Astrocyte (in vitro differentiated cells and primary cell): ENCODE data around the gene TKTL1. TPM values are rescaled to one million over a fixed set of nuclear protein-coding genes. Genes with fewer than 3 reads are reported as not detected.
A peak's percentile ranks its signal among the peaks of the same experiment; 100 is the strongest.

Experiments
- DNase-seq: peaks from one replicate; pipeline ENCODE4 v3.0.0-alpha.2; 2010; ENCODE audit warnings: low read depth
- FAIRE-seq: peaks from 2 replicates; lab custom pipeline; 2011; peaks lifted over from hg19 to GRCh38; lab: Jason Lieb, UNC
- H2AFZ ChIP-seq: 2 replicates; pipeline ENCODE4 v1.6.0; 2012; ENCODE audit warnings: low read depth, low read length, inconsistent platforms
- H3K27ac ChIP-seq: 2 replicates; pipeline ENCODE4 v1.5.1; 2011; ENCODE audit warnings: low read depth, low read length, inconsistent platforms
- H3K27me3 ChIP-seq: 2 replicates; pipeline ENCODE4 v1.6.0; 2011; ENCODE audit warnings: low read length, inconsistent platforms; ENCODE audit not compliant: insufficient read depth
- H3K36me3 ChIP-seq: 2 replicates; pipeline ENCODE4 v1.5.1; 2011; ENCODE audit warnings: low read length, inconsistent platforms; ENCODE audit not compliant: insufficient read depth
- H3K4me1 ChIP-seq: 2 replicates; pipeline ENCODE4 v1.5.1; 2011; ENCODE audit warnings: low read length, inconsistent platforms; ENCODE audit not compliant: insufficient read depth
- H3K4me2 ChIP-seq: 2 replicates; pipeline ENCODE4 v1.6.0; 2012; ENCODE audit warnings: low read length, inconsistent platforms
- H3K4me3 ChIP-seq: 2 replicates; pipeline ENCODE4 v1.5.1; 2011; ENCODE audit warnings: low read depth, mild to moderate bottlenecking, low read length, inconsistent platforms; ENCODE audit not compliant: insufficient read depth
- H3K79me2 ChIP-seq: 2 replicates; pipeline ENCODE4 v1.6.0; 2012; ENCODE audit warnings: mild to moderate bottlenecking, low read length, inconsistent platforms; ENCODE audit not compliant: insufficient read depth
- H3K9ac ChIP-seq: 2 replicates; pipeline ENCODE4 v1.6.0; 2012; ENCODE audit warnings: mild to moderate bottlenecking, low read length, inconsistent platforms
- H3K9me3 ChIP-seq: 2 replicates; pipeline ENCODE4 v1.5.1; 2012; ENCODE audit warnings: low read depth, mild to moderate bottlenecking, low read length, inconsistent platforms; ENCODE audit not compliant: insufficient read depth
- H4K20me1 ChIP-seq: 2 replicates; pipeline ENCODE4 v1.6.0; 2012; ENCODE audit warnings: low read length, inconsistent platforms; ENCODE audit not compliant: insufficient read depth
- H3K27ac Mint-ChIP-seq: one replicate; pipeline ENCODE4 v1.8.0; 2021; ENCODE audit warnings: mild to moderate bottlenecking, mixed read lengths; ENCODE audit not compliant: unreplicated experiment
- H3K27me3 Mint-ChIP-seq: one replicate; pipeline ENCODE4 v1.8.0; 2021; ENCODE audit warnings: low read depth, mixed read lengths; ENCODE audit not compliant: unreplicated experiment
- H3K36me3 Mint-ChIP-seq: one replicate; pipeline ENCODE4 v1.8.0; 2021; ENCODE audit warnings: low read depth, mixed read lengths; ENCODE audit not compliant: unreplicated experiment
- H3K4me1 Mint-ChIP-seq: one replicate; pipeline ENCODE4 v1.8.0; 2021; ENCODE audit warnings: low read depth, mixed read lengths; ENCODE audit not compliant: unreplicated experiment
- H3K4me3 Mint-ChIP-seq: one replicate; pipeline ENCODE4 v1.8.0; 2021; ENCODE audit warnings: mild to moderate bottlenecking, moderate library complexity, mixed read lengths; ENCODE audit not compliant: unreplicated experiment
- H3K9me3 Mint-ChIP-seq: one replicate; pipeline ENCODE4 v1.8.0; 2021; ENCODE audit warnings: mild to moderate bottlenecking, mixed read lengths; ENCODE audit not compliant: unreplicated experiment
- CTCF ChIP-seq: IDR thresholded peaks from 2 replicates; pipeline ENCODE4 v1.5.1; 2011; ENCODE audit warnings: low read depth, mild to moderate bottlenecking, inconsistent platforms, low read length, moderate library complexity; ENCODE audit not compliant: insufficient read depth
- EZH2 ChIP-seq: IDR thresholded peaks from 2 replicates; pipeline ENCODE4 v1.6.1; 2012; ENCODE audit warnings: mild to moderate bottlenecking, low read length, inconsistent platforms; ENCODE audit not compliant: insufficient read depth
- total RNA-seq: library from RNA; stranded (reverse); gene quantifications from 2 replicates; pipeline ENCODE4 v1.2.1, GENCODE V29; 2021

The TKTL1 gene
- total RNA-seq, 1 donor from 2014 or later, result not detected

- H3K27me3 Mint-ChIP-seq, result no peaks in the 10 kb centered on the region
- H3K36me3 Mint-ChIP-seq, result peaks cover 5% of the 10 kb centered on the region
- H3K4me2 ChIP-seq, result peak overlapping the region; percentile 19
- no peak overlapping the region for H3K4me3 ChIP-seq
- no peak for DNase-seq
- peak overlapping the region; percentile 62 for H3K27ac Mint-ChIP-seq
- peaks cover 20% of the 10 kb centered on the region for H3K36me3 ChIP-seq
- FAIRE-seq, result no peak
- no peak overlapping the region for H3K27ac ChIP-seq
- no peaks in the 10 kb centered on the region for H3K27me3 ChIP-seq
- no peaks in the 10 kb centered on the region for H3K9me3 Mint-ChIP-seq
- H3K9me3 ChIP-seq, result no peaks in the 10 kb centered on the region
- H4K20me1 ChIP-seq, result peaks cover 98% of the 10 kb centered on the region
- H2AFZ ChIP-seq, result no peak overlapping the region
- TF ChIP-seq CTCF (no peak), EZH2 (no peak)
- no peak overlapping the region for H3K9ac ChIP-seq
- peaks cover 7% of the 10 kb centered on the region for H3K4me1 Mint-ChIP-seq
- H3K79me2 ChIP-seq, result peaks cover 67% of the 10 kb centered on the region
- H3K4me3 Mint-ChIP-seq, result no peak overlapping the region
- H3K4me1 ChIP-seq, result no peaks in the 10 kb centered on the region
Observed at GRCh38 chrX:154356596-154356995, 61.0 kb downstream of the TKTL1 start.

- no peak overlapping the region for H3K4me2 ChIP-seq
- H3K4me1 ChIP-seq, result peaks cover 5% of the 10 kb centered on the region
- no peaks in the 10 kb centered on the region for H3K9me3 Mint-ChIP-seq
- no peak overlapping the region for H3K4me3 Mint-ChIP-seq
- H2AFZ ChIP-seq, result no peak overlapping the region
- no peaks in the 10 kb centered on the region for H3K27me3 ChIP-seq
- FAIRE-seq (peak; percentile 54), DNase-seq (no peak)
- no peaks in the 10 kb centered on the region for H3K9me3 ChIP-seq
- no peak overlapping the region for H3K27ac ChIP-seq
- peaks cover 22% of the 10 kb centered on the region for H3K36me3 ChIP-seq
- TF ChIP-seq CTCF (no peak), EZH2 (no peak)
- H3K9ac ChIP-seq, result no peak overlapping the region
- H3K4me1 Mint-ChIP-seq, result peaks cover 7% of the 10 kb centered on the region
- no peak overlapping the region for H3K27ac Mint-ChIP-seq
- peaks cover 73% of the 10 kb centered on the region for H3K79me2 ChIP-seq
- peaks cover 4% of the 10 kb centered on the region for H3K36me3 Mint-ChIP-seq
- peaks cover 98% of the 10 kb centered on the region for H4K20me1 ChIP-seq
- no peak overlapping the region for H3K4me3 ChIP-seq
- no peaks in the 10 kb centered on the region for H3K27me3 Mint-ChIP-seq
Observed at GRCh38 chrX:154357205-154357604, 61.6 kb downstream of the TKTL1 start.

GRCh38 chrX:154358011-154358410, 62.4 kb downstream of the TKTL1 start:
- no peak for TF ChIP-seq EZH2
- Histone ChIP-seq H3K4me3 (no peak overlapping the region), H3K9ac (no peak overlapping the region), H3K4me2 (no peak overlapping the region), H4K20me1 (peaks cover 98% of the 10 kb centered on the region), H3K4me1 (peaks cover 5% of the 10 kb centered on the region), H3K27me3 (no peaks in the 10 kb centered on the region), H2AFZ (no peak overlapping the region), H3K79me2 (peaks cover 78% of the 10 kb centered on the region), H3K9me3 (no peaks in the 10 kb centered on the region), H3K36me3 (peaks cover 21% of the 10 kb centered on the region), H3K27ac (no peak overlapping the region)
- DNase-seq (no peak), FAIRE-seq (no peak)
- H3K27me3 Mint-ChIP-seq, result no peaks in the 10 kb centered on the region
- H3K36me3 Mint-ChIP-seq, result peaks cover 4% of the 10 kb centered on the region
- no peaks in the 10 kb centered on the region for H3K9me3 Mint-ChIP-seq
- H3K4me1 Mint-ChIP-seq, result peaks cover 9% of the 10 kb centered on the region
- no peak overlapping the region for H3K27ac Mint-ChIP-seq
- peak overlapping the region; percentile 40 for H3K4me3 Mint-ChIP-seq
